LHCN-M2 (cell line): ENCODE data around the gene MPHOSPH9. TPM values are rescaled to one million over a fixed set of nuclear protein-coding genes. Genes with fewer than 3 reads are reported as not detected.
"Not testable (repeated sequence)": the region's sequence is repeated elsewhere in the genome, so short reads cannot be mapped to it uniquely, and the experiment has no call there.

Source experiments
- DNase-seq: peaks from one replicate; pipeline ENCODE4 v3.0.0-alpha.2; 2012; ENCODE audit warnings: low read depth
- total RNA-seq: library from RNA; depleted of rRNA; stranded (reverse); fragments of >200 nt; gene quantifications from 2 replicates; pipeline ENCODE4 v1.2.3, GENCODE V29; 2014

MPHOSPH9 gene
- total RNA-seq, 1 experiment from 2014 or later = 52.6 TPM

DNA sequence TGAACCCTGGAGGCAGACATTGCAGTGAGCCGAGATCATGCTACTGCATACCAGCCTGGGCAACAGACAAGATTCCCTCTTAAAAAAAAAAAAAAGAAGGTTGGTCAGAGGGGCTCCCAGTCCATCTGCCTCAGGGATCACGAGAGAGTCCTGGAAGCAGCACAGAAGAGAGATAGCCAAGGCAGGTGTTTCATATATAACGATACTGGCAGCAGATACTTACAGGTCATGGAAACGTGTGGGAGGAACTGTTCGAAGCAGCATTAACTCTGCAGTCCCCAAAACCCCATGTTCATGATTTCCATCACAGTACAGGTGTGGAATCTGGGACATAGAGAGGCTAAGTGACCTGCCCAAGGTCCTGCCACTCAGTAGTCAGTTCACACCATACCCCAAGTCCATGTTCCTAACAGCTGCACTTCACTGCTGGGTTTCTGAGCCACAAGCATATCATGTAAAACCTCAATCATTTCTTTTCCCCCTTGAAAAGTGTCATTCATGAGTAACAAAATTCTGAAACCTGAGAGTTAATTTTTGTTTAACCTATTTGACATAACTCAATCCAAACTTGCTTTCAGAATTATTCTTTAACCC, 22.0 kb upstream of the MPHOSPH9 start:
- DNase-seq = no peak

DNA sequence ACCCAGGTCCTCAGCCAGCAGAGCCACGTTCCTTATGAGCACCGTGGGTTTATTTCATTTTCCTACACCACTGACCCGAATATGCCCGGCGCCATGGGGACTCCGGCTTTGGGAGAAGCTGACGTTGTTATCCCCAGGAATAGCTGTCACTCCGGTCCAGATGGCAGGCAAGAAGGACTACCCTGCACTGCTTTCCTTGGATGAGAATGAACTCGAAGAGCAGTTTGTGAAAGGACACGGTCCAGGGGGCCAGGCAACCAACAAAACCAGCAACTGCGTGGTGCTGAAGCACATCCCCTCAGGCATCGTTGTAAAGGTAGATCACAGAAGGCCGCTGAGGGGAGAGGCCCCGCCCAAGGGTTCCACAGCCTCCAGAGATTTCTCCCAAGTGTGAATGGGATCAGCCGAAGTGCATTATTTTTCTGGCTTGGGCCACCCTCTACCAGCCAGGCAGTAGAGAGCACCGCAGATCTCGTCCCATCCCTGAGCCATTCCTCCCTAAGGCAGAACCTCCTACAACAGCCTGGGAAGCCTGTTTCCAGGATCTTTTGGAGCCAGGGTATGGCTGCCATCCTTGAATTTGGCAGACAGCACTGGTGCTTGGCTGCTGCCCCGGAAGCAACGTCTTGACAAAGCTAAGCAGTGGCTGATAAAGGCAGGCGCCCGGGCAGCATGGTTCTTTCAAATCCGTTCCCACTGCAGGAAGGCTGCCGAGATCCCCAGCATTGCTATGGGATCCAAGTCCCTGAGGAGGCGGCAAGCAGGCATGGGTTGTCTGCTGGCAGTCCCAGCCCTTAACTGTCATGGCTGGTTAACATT, 20.9 kb upstream of the MPHOSPH9 start:
- DNase-seq = no peak

DNA sequence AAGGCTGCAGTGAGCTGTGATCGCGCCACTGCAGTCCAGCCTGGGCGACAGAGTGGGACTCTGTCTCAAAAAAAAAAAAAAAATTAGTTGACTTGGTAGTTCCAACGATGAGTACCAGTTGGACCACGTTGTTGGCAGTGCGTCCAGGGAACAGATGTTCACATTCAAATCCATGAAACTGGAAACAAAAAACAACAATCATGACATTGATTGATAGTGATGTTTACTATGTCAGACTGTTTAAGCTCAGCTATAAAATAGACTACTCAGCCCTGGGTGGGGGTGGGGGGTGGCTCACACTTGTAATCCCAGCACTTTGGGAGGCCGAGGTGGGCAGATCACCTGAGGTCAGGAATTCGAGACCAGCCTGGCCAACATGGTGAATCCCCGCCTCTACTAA, 19.4 kb upstream of the MPHOSPH9 start:
- DNase-seq = not testable (repeated sequence)

DNA sequence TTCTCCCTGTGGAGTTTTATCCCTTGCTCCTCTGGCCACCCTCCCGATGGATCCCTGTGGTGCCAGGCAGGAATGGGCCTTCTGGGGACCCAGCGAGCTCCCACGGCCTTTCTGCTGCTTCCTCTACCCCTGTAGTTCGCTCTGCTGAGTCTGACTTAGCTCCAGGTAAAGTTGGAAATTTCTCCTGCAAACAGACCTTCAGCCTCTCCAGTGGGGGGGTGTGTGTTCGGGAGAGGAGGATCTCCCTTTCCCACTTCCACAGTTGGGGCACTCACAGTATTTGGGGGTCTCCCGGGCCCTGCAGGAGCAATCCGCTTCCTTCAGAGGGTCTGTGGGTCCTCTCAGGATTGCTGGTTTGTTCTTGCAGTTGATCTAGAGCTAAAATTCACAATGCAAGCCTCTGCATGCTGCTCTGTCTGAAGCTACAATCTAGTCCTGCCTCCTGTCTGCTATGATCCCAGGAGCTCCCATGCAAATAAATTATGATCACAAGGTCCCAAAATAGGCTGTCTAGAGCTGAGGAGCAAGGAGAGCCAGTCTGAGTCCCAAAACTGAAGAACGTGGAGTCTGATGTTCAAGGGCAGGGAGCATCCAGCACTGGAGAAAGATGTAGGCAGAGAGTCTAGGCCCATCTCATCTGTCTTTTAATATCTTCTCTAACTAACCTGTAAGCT, 18.6 kb upstream of the MPHOSPH9 start:
- DNase-seq = no peak

DNA sequence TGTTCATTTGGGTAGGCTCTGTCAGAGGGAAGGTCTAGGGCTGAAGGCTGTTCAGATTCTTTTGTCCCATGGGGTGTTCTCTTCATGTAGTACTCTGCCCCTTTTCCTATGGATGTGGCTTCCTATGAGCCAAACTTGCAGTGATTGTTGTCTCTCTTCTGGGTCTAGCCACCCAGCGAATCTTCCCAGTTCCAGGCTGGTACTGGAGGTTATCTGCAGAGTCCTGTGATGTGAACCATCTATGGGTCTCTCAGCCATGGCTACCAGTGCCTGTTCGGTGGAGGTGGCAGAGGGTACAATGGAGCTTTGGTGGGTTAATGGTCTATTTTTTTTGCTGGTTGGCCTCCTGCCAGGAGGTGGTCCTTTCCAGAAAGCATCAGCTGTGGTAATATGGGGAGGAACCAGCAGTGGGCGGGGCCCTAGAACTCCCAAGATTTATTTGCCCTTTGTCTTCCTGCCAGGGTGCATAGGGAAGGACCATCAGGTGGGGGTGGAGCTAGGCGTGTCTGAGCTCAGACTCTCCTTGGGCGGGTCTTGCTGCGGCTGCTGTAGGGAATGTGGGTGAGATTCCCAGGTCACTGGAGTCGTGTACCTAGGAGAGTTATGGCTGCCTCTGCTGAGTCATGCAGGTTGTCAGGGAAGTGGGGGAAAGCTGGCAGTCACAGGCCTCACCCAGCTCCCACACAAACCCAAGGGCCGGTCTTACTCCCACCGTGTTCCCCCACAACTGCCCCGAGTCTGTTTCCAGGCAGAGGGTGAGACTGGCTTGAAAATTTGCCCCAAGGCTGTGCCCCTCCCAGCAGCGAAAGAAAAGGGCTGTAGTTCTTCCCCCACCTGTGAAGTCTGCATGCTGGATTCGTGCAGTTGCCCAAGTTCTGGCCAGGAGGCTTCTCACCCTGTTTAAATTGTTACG, 17.8 kb upstream of the MPHOSPH9 start:
- DNase-seq = no peak

DNA sequence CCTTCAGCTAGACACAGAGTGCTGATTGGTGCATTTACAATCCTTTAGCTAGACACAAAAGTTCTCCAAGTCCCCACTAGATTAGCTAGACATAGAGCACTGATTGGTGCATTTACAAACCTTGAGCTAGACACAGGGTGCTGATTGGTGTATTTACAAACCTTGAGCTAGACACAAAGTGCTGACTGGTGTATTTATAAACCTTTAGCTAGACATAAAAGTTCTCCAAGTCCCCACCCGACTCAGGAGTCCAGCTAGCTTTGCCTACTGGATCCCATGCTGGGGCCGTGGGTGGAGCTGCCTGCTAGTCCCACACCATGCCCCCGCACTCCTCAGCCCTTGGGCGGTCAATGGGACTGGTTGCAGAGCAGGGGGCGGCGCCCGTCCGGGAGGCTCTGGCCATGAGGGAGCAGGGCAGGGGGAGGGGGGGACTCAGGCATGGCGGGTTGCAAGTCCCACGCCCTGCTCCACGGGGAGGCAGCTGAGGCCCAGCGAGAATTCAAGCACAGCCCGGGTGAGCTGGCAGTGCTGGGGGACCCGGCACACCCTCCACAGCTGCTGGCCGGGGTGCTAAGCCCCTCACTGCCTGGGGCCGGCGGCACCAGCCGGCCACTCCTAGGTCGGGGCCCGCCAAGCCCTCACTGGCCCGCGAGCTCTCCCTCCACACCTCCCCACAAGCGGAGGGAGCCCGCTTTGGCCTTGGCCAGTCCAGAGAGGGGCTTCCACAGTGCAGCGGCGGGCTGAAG, 16.2 kb upstream of the MPHOSPH9 start:
- DNase-seq = not testable (repeated sequence)

DNA sequence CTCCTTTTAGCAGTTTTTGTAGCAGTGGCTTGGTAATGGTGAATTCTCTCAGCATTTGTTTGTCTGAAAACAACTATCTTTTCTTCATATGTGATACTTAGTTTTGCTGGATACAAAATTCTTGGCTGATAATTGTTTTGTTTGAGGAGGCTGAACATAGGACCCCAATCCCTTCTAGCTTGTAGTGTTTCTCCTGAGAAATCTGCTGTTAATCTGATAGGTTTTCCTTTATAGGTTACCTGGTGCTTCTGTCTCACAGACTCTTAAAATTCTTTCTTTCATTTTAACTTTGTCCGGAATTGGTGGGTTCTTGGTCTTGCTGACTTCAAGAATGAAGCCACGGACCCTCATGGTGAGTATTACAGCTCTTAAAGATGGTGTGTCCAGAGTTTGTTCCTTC, 15.2 kb upstream of the MPHOSPH9 start:
- not testable (repeated sequence) for DNase-seq

DNA sequence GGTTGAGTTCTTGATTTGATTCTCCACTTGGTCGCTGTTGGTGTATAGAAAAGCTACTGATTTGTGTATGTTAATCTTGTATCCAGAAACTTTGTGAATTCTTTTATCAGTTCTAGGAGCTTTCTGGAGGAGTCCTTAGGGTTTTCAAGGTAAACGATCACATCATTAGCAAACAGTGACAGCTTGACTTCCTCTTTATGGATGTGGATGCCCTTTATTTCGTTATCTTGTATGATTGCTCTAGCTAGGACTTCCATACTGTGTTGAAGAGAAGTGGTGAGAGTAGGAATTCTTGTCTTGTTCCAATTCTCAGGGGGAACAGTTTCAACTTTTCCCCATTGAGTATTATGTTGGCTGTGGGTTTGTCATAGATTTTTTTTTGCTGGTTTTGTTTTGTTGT, 12.7 kb upstream of the MPHOSPH9 start:
- DNase-seq = no peak

DNA sequence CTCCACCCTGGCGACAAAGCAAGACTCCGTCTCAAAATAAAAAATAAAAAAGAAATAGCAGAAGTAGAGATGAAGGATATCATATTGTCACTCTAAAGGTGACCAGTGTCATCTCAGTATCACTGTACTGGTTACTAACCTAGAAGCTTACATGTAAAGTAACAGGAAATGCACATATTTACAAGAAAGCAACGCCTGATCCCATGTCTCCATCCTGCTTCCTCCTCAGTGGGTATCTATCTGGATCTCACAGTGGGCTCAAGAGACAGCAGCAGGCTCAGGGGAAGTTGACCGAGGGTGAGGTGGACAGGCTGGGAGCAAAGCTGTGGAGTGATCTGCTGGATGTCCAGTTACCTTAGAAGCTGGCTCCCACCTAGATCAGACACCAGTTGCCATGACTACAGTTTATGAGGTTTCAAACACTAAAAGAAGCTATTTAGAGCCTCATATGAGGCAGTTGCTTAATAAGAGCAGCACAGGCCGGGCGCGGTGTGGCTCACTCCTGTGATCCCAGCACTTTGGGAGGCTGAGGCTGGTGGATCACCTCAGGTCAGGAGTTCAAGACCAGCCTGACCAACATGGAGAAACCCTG, 10.8 kb upstream of the MPHOSPH9 start:
- no peak for DNase-seq

DNA sequence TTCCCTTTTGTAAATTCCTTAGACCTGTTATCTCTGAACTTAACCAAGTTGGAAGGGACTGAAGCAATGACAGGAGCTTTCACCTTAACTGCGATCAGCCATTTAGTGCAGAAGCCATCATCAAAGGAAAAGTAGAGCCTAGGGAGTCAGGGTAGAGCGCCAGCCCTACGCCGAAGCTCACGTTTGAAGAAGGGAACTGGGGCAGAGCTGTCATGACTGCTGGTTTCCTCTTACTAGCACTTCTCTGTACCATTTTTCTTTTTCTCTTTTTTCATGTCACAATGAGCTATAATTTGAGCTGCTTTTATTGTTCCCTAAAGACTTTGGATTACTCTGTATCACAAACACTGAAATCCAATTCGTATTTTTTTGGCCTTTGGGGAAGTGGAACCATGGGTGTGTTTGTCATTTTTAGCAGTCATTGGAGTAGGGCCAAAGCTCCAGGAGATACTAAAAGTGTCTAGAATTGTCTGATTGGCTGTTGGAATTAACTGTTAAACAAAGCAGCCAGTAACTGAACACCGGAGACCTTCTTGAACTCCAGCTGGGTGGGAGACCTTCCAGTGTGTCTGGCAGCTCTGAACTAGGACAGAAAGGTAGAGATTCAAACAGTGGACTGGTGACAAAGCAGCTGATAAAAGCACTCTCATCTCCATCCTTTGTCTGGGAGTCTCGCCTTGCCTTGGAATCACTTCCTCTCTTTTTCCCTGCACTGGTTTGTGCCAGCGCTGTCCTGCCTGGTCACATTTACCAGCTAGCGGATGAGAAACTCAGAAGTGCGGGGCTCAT, 9.4 kb upstream of the MPHOSPH9 start:
- DNase-seq = no peak

DNA sequence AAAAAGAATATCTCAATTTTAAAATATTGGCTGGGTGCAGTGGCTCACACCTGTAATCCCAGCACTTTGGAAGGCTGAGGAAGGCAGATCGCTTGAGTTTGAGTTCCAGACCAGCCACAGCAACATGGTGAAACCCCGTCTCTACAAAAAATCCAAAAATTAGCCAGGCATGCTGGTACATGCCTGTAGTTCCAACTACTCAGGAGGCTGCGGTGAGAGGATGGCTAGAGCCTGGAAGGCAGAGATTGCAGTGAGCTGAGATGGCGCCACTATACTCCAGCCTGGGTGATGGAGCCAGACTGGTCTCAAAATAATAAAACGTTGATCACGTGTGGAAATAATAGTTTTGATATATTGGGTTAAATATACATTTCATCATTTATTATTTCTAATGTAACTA, 6.0 kb upstream of the MPHOSPH9 start:
- DNase-seq = no peak

DNA sequence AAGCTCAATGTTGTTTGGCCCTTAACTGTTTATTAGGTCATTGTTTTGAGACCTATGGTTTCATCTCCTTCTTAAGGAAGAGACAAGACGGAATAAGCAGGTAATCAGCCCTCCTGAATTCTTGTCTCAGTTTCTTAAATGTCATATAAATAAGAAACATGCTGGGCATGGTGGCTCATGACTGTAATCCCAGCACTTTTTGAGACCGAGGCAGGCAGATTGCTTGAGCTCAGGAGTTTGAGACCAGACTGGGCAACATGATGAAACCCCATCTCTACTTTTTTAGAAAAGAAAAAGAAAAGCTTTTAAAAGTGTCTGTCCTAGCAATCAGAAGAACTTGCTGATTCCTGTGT, 5.4 kb upstream of the MPHOSPH9 start:
- no peak for DNase-seq

DNA sequence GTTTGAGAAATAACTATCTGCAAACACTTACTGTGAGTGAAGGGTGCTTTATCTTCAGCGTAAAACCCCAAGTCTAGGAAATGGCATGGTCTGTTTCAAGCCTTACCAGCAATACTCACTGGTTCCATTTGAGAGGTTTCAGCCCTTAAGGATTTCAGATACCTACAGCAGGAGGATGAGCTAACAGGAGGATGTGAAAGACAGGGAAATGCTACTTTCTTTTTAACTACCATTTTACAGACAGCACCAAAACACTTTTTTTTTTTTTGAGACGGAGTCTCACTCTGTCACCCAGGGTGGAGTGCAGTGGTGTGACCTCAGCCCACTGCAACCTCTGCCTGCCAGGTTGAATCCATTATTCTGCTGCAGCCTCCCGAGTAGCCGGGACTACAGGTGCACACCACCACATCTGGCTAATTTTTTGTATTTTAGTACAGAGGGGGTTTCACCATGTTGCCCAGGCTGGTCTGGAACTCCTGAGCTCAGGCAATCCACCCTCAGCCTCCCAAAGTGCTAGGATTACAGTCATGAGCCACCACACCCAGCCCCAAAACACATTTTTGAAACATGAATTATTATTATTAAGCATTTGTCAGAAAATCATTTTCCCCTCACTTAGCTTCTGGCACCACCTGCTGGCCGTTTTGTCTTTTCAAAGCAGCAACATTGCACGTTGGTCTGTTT, 4.8 kb upstream of the MPHOSPH9 start:
- DNase-seq = peak; percentile 71

DNA sequence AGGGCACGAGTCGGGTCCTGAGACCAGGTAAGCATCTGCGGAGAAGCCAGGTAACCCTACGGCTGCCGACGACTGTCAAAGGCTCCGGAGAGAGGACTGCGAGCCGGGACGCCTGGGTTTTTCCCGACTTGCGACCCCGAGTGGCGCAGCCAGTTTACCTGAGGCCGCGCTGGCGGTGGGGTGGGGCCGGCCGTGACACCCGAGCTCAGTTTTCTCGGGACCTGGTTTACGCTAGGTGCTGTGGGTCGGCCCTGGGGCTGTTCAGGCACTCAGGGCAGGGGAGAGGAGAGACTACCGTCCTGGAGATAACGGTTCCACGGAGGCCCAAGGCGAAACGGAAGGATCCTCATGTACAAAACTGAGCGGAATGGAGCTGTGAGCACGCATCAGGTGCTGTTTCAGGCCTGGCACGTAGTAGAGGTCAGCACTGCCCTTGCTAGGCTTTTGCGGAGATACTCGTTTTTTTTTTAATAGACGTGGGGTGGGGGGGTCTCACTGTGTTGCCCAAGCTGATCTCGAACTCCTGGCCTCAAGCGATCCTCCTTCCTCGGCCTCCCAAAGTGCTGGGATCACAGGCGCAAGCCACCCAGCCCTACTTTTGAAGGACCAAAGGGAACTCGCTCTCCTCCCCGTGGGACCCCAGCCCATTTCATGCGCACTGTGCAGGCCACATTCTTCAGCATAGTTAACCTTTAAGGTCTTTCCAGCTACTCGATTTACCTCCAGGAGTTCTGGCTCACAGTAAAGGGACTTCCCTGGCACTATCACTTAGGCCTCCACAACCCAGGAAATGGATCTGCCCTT, 766 bp upstream of the MPHOSPH9 start:
- no peak for DNase-seq

DNA sequence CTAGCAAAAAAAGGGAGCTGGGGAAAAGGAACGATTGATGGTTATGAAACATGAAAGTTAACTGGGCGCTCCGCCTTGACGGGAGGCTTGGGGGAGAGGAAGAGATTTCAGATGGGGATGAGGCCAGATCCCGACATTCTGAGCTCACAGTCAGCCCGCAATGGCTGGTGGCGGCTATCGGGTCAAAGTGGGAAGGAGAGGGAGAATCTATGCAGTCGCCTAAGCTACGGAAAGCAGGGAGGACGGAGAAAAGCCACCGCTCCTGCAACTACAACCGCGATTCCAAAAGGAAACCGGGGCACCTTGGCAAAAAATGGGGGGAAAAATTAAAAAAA, 502 bp downstream of the MPHOSPH9 start:
- DNase-seq = no peak

DNA sequence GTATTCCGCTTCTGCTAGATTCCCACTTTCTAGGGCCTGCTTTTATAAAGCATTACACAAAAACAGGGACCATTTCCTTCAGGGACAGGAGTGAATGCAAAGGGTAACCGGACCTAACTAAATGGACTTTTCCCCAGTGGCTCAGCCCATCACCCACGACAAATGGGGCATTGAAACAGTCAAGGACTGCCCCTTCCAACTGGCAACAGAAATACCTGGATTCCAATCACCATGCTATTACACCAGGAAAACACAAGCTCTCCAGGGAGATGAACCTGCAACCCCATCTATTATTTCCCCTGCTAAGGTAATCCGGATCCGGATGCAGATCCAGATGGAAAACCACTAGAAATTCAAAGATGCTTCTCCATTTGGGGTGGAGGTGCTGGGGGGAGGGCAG, 1.0 kb downstream of the MPHOSPH9 start:
- no peak for DNase-seq

DNA sequence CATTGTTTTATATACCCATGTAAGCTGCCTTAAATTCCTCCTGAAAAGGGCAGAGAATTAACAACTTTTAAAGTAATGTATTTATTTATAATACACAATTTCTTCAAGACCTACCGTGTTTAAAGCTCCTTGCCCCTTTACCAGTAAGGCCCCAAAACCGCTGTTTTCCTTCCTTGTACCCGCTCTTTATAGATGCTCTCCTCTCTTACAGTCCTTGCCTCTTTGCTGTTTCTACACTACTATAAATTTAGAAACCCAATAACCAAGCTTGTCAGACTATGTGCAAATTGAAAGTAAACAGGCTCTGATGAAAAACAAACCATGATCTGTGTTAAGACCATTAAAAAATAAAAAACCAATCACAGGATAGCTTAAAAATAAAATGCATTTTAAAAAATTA, 3.9 kb downstream of the MPHOSPH9 start:
- DNase-seq = no peak

DNA sequence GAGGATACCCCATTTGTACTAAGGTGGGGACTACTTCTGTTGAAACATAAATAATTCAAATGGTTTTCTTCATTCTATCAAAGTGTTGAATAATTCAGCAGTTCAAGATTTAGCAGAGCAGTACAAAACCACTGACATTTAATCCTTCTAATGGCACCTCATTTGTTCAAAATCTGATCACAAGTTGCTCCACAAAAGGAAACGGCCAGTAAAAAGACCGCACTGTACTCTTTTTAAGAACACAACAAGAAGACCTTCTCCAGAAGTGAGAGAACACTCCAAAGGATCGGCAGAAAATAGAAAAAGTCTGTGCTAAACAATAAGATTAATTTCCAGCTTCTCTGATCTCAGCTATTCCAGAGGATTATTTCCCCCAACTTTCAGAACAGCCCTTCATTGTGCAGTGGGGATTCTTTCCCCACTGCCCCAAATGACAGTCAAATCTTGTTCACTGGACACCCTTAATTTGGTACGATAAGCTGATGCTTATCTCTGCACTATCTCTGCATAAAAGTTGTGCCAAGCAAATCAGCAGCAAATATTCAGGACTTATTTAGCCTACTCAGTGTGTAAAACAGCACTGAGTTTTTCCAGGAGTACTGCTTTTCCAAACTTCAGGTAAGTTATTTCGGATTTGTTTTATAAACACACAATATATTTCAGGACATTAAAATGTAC, 5.2 kb downstream of the MPHOSPH9 start:
- no peak for DNase-seq
